SJSA1 (cell line): ENCODE measurements around the gene ATP13A2. TPM values are rescaled to one million over a fixed set of nuclear protein-coding genes. Genes with fewer than 3 reads are reported as not detected.
A peak's percentile ranks its signal among the peaks of the same experiment; 100 is the strongest.

Experiments
- DNase-seq, 2 experiments: peaks; one replicate each; pipeline ENCODE4 v3.0.0-alpha.2; 2015 to 2020; ENCODE audit warnings: low spot score in 2 of 2, low read depth in 1 of 2
- H3K27ac ChIP-seq: fragments of 250-450 bp; sonication (Bioruptor Pico); 2 replicates; pipeline ENCODE4 v1.5.1; 2020; ENCODE audit warnings: mild to moderate bottlenecking, moderate library complexity
- H3K27me3 ChIP-seq: fragments of 250-450 bp; sonication (Bioruptor Pico); replicated peaks from 2 replicates; pipeline ENCODE4 v1.5.1; 2020; ENCODE audit warnings: mild to moderate bottlenecking, moderate library complexity
- H3K36me3 ChIP-seq: fragments of 250-450 bp; sonication (Bioruptor Pico); 2 replicates; pipeline ENCODE4 v1.5.1; 2020; ENCODE audit warnings: mild to moderate bottlenecking
- H3K4me1 ChIP-seq: fragments of 250-450 bp; sonication (Bioruptor Pico); replicated peaks from 2 replicates; pipeline ENCODE4 v1.6.1; 2021; ENCODE audit warnings: mild to moderate bottlenecking
- H3K4me3 ChIP-seq: fragments of 250-450 bp; sonication (Bioruptor Pico); 2 replicates; pipeline ENCODE4 v1.5.1; 2020; ENCODE audit warnings: mild to moderate bottlenecking
- H3K9me3 ChIP-seq: fragments of 250-450 bp; sonication (Bioruptor Pico); replicated peaks from 2 replicates; pipeline ENCODE4 v1.5.1; 2020; ENCODE audit warnings: mild to moderate bottlenecking
- total RNA-seq: library from RNA; depleted of rRNA; stranded (reverse); fragments of >200 nt; shearing (Covaris generic); gene quantifications from 2 replicates; pipeline ENCODE4 v1.2.3, GENCODE V29; 2014

ATP13A2 gene
- total RNA-seq, 1 experiment from 2014 or later, result 15.2 TPM

- no peak overlapping the region for H3K4me3 ChIP-seq
- H3K27me3 ChIP-seq, result no peaks in the 10 kb centered on the region
- no peak for DNase-seq
- no peaks in the 10 kb centered on the region for H3K4me1 ChIP-seq
- no peaks in the 10 kb centered on the region for H3K9me3 ChIP-seq
- peaks cover 55% of the 10 kb centered on the region for H3K36me3 ChIP-seq
- no peak overlapping the region for H3K27ac ChIP-seq
Observed at GRCh38 chr1:17046334-17046657, 34.6 kb upstream of the ATP13A2 start.

- peak in 1 of 2 experiments; percentile 32 for DNase-seq
- H3K27ac ChIP-seq, result no peak overlapping the region
- H3K4me3 ChIP-seq, result no peak overlapping the region
- H3K9me3 ChIP-seq, result no peaks in the 10 kb centered on the region
- H3K27me3 ChIP-seq, result no peaks in the 10 kb centered on the region
- peaks cover 56% of the 10 kb centered on the region for H3K36me3 ChIP-seq
- H3K4me1 ChIP-seq, result no peaks in the 10 kb centered on the region
Observed at GRCh38 chr1:17045634-17046333, 34.1 kb upstream of the ATP13A2 start.

- Histone ChIP-seq H3K4me1 (no peaks in the 10 kb centered on the region), H3K36me3 (peaks cover 54% of the 10 kb centered on the region), H3K9me3 (no peaks in the 10 kb centered on the region), H3K27me3 (no peaks in the 10 kb centered on the region), H3K27ac (no peak overlapping the region), H3K4me3 (no peak overlapping the region)
- no peak for DNase-seq
Observed at GRCh38 chr1:17045150-17045549, 33.4 kb upstream of the ATP13A2 start.

- no peak for DNase-seq
- no peak overlapping the region for H3K4me3 ChIP-seq
- peaks cover 54% of the 10 kb centered on the region for H3K36me3 ChIP-seq
- H3K4me1 ChIP-seq, result no peaks in the 10 kb centered on the region
- no peaks in the 10 kb centered on the region for H3K9me3 ChIP-seq
- no peaks in the 10 kb centered on the region for H3K27me3 ChIP-seq
- no peak overlapping the region for H3K27ac ChIP-seq
Observed at GRCh38 chr1:17043676-17044075, 31.9 kb upstream of the ATP13A2 start.

GRCh38 chr1:17040135-17040534 is 28.4 kb upstream of the ATP13A2 start:
- no peak for DNase-seq
- no peaks in the 10 kb centered on the region for H3K27me3 ChIP-seq
- no peaks in the 10 kb centered on the region for H3K9me3 ChIP-seq
- no peak overlapping the region for H3K4me3 ChIP-seq
- H3K27ac ChIP-seq, result no peak overlapping the region
- H3K36me3 ChIP-seq, result peaks cover 64% of the 10 kb centered on the region
- H3K4me1 ChIP-seq, result no peaks in the 10 kb centered on the region

GRCh38 chr1:17039522-17039921 is 27.8 kb upstream of the ATP13A2 start:
- no peak overlapping the region for H3K27ac ChIP-seq
- peaks cover 58% of the 10 kb centered on the region for H3K36me3 ChIP-seq
- H3K4me3 ChIP-seq, result no peak overlapping the region
- H3K9me3 ChIP-seq, result no peaks in the 10 kb centered on the region
- no peaks in the 10 kb centered on the region for H3K27me3 ChIP-seq
- no peaks in the 10 kb centered on the region for H3K4me1 ChIP-seq
- DNase-seq, result no peak

GRCh38 chr1:17033481-17033880 is 21.8 kb upstream of the ATP13A2 start:
- no peak overlapping the region for H3K4me3 ChIP-seq

GRCh38 chr1:17032741-17033140 is 21.0 kb upstream of the ATP13A2 start:
- Histone ChIP-seq H3K27ac (no peak overlapping the region), H3K4me3 (no peak overlapping the region), H3K27me3 (no peaks in the 10 kb centered on the region), H3K4me1 (no peaks in the 10 kb centered on the region), H3K9me3 (no peaks in the 10 kb centered on the region), H3K36me3 (peaks cover 51% of the 10 kb centered on the region)
- no peak for DNase-seq

More at GRCh38 chr1:17033481-17033880, 21.8 kb upstream of the ATP13A2 start:
- Histone ChIP-seq H3K27ac (no peak overlapping the region), H3K36me3 (peaks cover 51% of the 10 kb centered on the region), H3K9me3 (no peaks in the 10 kb centered on the region), H3K27me3 (no peaks in the 10 kb centered on the region), H3K4me1 (no peaks in the 10 kb centered on the region)
- DNase-seq, result no peak

GRCh38 chr1:17031436-17031835 is 19.7 kb upstream of the ATP13A2 start:
- H3K36me3 ChIP-seq, result peaks cover 57% of the 10 kb centered on the region
- no peaks in the 10 kb centered on the region for H3K27me3 ChIP-seq
- no peaks in the 10 kb centered on the region for H3K4me1 ChIP-seq
- DNase-seq, result no peak
- no peak overlapping the region for H3K27ac ChIP-seq
- no peaks in the 10 kb centered on the region for H3K9me3 ChIP-seq
- no peak overlapping the region for H3K4me3 ChIP-seq

GRCh38 chr1:17030206-17030605 is 18.5 kb upstream of the ATP13A2 start:
- Histone ChIP-seq H3K9me3 (no peaks in the 10 kb centered on the region), H3K4me3 (no peak overlapping the region), H3K36me3 (peaks cover 70% of the 10 kb centered on the region), H3K27me3 (no peaks in the 10 kb centered on the region), H3K27ac (no peak overlapping the region), H3K4me1 (no peaks in the 10 kb centered on the region)
- peak in 1 of 2 experiments; percentile 18 for DNase-seq

- Histone ChIP-seq H3K27me3 (no peaks in the 10 kb centered on the region), H3K27ac (no peak overlapping the region), H3K4me3 (no peak overlapping the region), H3K4me1 (no peaks in the 10 kb centered on the region), H3K9me3 (no peaks in the 10 kb centered on the region), H3K36me3 (peaks cover 84% of the 10 kb centered on the region)
- no peak for DNase-seq
Observed at GRCh38 chr1:17028662-17029188, 17.0 kb upstream of the ATP13A2 start.

GRCh38 chr1:17027900-17028299 is 16.2 kb upstream of the ATP13A2 start:
- peaks cover 84% of the 10 kb centered on the region for H3K36me3 ChIP-seq
- no peak overlapping the region for H3K4me3 ChIP-seq
- no peak overlapping the region for H3K27ac ChIP-seq
- no peaks in the 10 kb centered on the region for H3K4me1 ChIP-seq
- H3K9me3 ChIP-seq, result no peaks in the 10 kb centered on the region
- no peak for DNase-seq
- H3K27me3 ChIP-seq, result no peaks in the 10 kb centered on the region

- no peak for DNase-seq
- peaks cover 84% of the 10 kb centered on the region for H3K36me3 ChIP-seq
- H3K4me1 ChIP-seq, result no peaks in the 10 kb centered on the region
- H3K4me3 ChIP-seq, result no peak overlapping the region
- no peak overlapping the region for H3K27ac ChIP-seq
- no peaks in the 10 kb centered on the region for H3K27me3 ChIP-seq
- H3K9me3 ChIP-seq, result no peaks in the 10 kb centered on the region
Observed at GRCh38 chr1:17027403-17027802, 15.7 kb upstream of the ATP13A2 start.

GRCh38 chr1:17024721-17025120 is 13.0 kb upstream of the ATP13A2 start:
- no peak for DNase-seq
- H3K27me3 ChIP-seq, result no peaks in the 10 kb centered on the region
- no peak overlapping the region for H3K4me3 ChIP-seq
- H3K4me1 ChIP-seq, result no peaks in the 10 kb centered on the region
- no peaks in the 10 kb centered on the region for H3K9me3 ChIP-seq
- H3K27ac ChIP-seq, result no peak overlapping the region
- H3K36me3 ChIP-seq, result peaks cover 92% of the 10 kb centered on the region

- no peak overlapping the region for H3K27ac ChIP-seq
- no peaks in the 10 kb centered on the region for H3K9me3 ChIP-seq
- H3K36me3 ChIP-seq, result peaks cover 96% of the 10 kb centered on the region
- no peak overlapping the region for H3K4me3 ChIP-seq
- no peak for DNase-seq
- no peaks in the 10 kb centered on the region for H3K27me3 ChIP-seq
- H3K4me1 ChIP-seq, result no peaks in the 10 kb centered on the region
Observed at GRCh38 chr1:17023573-17023972, 11.8 kb upstream of the ATP13A2 start.
